ENCODE measurements around the gene TIGD2. TPM values are rescaled to one million over a fixed set of nuclear protein-coding genes. Genes with fewer than 3 reads are reported as not detected.

Gene TIGD2
- total and polyA plus RNA-seq, 2 donors (not counting 3 experiments of a cell fraction or from before 2014, with no cell fraction given) = 1.1 to 5.0 TPM

- H4K20me1 ChIP-seq (replicated peaks; ENCODE audit: control insufficient read depth, extremely low read depth, insufficient read depth, low read length) = no peaks in the 10 kb centered on the region
- H3K4me1 ChIP-seq (ENCODE audit: control insufficient read depth, extremely low read depth, insufficient read depth, low read length) = no peaks in the 10 kb centered on the region
- ChIA-PET POLR2A (no interaction called here), CTCF (no interaction called here)
- no peaks in the 10 kb centered on the region for H3K36me3 ChIP-seq (ENCODE audit: control insufficient read depth in 2 of 2, extremely low read depth in 1 of 2, insufficient read depth in 2 of 2, low read length in 2 of 2)
- intact Hi-C loops (cut with micrococcal nuclease) = no loop called here
- H2AFZ ChIP-seq (ENCODE audit: low read depth, low read length) = no peak overlapping the region
- peaks cover 3 to 7% of the 10 kb centered on the region in 2 experiments for H3K27me3 ChIP-seq (ENCODE audit: control insufficient read depth in 2 of 2, insufficient read depth in 2 of 2, low read length in 2 of 2)
- no TSS peak for BruUV-seq (replicated peaks)
- no peak overlapping the region for H3K4me3 ChIP-seq (replicated peaks in 1 of 3; ENCODE audit: insufficient read depth in 1 of 3, low read depth in 1 of 3, low read length in 3 of 3)
- H3K4me2 ChIP-seq (ENCODE audit: insufficient read depth, low read length) = no peak overlapping the region
- dilution Hi-C loops (cut with MboI; ENCODE audit: extremely low pct_ligation_motif_present, low sequenced_read_pairs) = no loop called here
- no peaks in the 10 kb centered on the region for H3K9me3 ChIP-seq (replicated peaks; ENCODE audit: control insufficient read depth, insufficient read depth, low read length)
- H3K9me1 ChIP-seq (replicated peaks; ENCODE audit: control insufficient read depth, extremely low read depth, insufficient read depth, low read length) = no peaks in the 10 kb centered on the region
- DNase-seq (ENCODE audit: low read depth, low spot score) (no peak), FAIRE-seq (no peak)
- no peaks in the 10 kb centered on the region for H3K79me2 ChIP-seq (ENCODE audit: control insufficient read depth, insufficient read depth, low read length)
- H3K27ac ChIP-seq (ENCODE audit: insufficient read depth, low read depth, low read length) = no peak overlapping the region
- no peak for TF ChIP-seq MAX (IDR thresholded peaks at IDR 0.05; ENCODE audit: insufficient read depth, insufficient read length)
- TF ChIP-seq POLR2A (IDR thresholded peaks at IDR 0.05; ENCODE audit: low read depth, low read length) = no peak
- TF ChIP-seq MYC (IDR thresholded peaks at IDR 0.05; ENCODE audit: low read depth, low read length) = no peak
- TF ChIP-seq CTCF (IDR thresholded peaks at IDR 0.05; ENCODE audit: extremely low read depth in 1 of 2, insufficient read depth in 1 of 2, low read depth in 1 of 2, low read length in 2 of 2) = no peak
- TF ChIP-seq FOS (IDR thresholded peaks at IDR 0.05; ENCODE audit: borderline replicate concordance, insufficient read depth, low read length) = no peak
- no peak for TF ChIP-seq JUN (IDR thresholded peaks at IDR 0.05; ENCODE audit: borderline replicate concordance, insufficient read depth, insufficient read length, low read depth)
- no peak for TF ChIP-seq POLR2AphosphoS5 (IDR thresholded peaks at IDR 0.05; ENCODE audit: insufficient read depth, low read depth, low read length)
- TF ChIP-seq GATA2 (IDR thresholded peaks at IDR 0.05; ENCODE audit: insufficient read depth, insufficient read length, low read depth, low read length) = no peak
- TF ChIP-seq EZH2 (IDR thresholded peaks at IDR 0.05; ENCODE audit: borderline replicate concordance, low read depth, low read length, severe bottlenecking) = no peak
- no peak overlapping the region for H3K9ac ChIP-seq (replicated peaks; ENCODE audit: extremely low read depth, insufficient read depth, low read length)
These were observed 41.3 kb upstream of the TIGD2 start for GRCh38 chr4:89070041-89070440.
